Neural crest cell (in vitro differentiated cells): ENCODE data around the gene SORCS1. TPM values are rescaled to one million over a fixed set of nuclear protein-coding genes. Genes with fewer than 3 reads are reported as not detected.

Source experiments
- DNase-seq: peaks from one replicate; pipeline ENCODE4 v3.0.0; 2021; ENCODE audit warnings: low read depth, mixed read lengths, low spot score
- H3K27ac Mint-ChIP-seq: one replicate; pipeline ENCODE4 v1.8.0; 2021; ENCODE audit warnings: mild to moderate bottlenecking, mixed read lengths; ENCODE audit not compliant: unreplicated experiment
- H3K27me3 Mint-ChIP-seq: 2 replicates; pipeline ENCODE4 v1.8.0; 2021; ENCODE audit warnings: low read depth, mild to moderate bottlenecking, mixed read lengths
- H3K36me3 Mint-ChIP-seq: 2 replicates; pipeline ENCODE4 v1.8.0; 2021; ENCODE audit warnings: low read depth, mild to moderate bottlenecking, mixed read lengths
- H3K4me1 Mint-ChIP-seq: 2 replicates; pipeline ENCODE4 v1.8.0; 2021; ENCODE audit warnings: mixed read lengths
- H3K4me3 Mint-ChIP-seq: one replicate; pipeline ENCODE4 v1.8.0; 2021; ENCODE audit warnings: mild to moderate bottlenecking, mixed read lengths
- H3K9me3 Mint-ChIP-seq: 2 replicates; pipeline ENCODE4 v1.8.0; 2021; ENCODE audit warnings: mixed read lengths
- CTCF ChIP-seq: fragments of 200-600 bp; sonication (generic); conservative IDR thresholded peaks from 2 replicates; pipeline ENCODE4 v1.5.0; 2021; ENCODE audit warnings: antibody characterized with exemption, mild to moderate bottlenecking
- total RNA-seq: library from RNA; stranded (reverse); gene quantifications from 2 replicates; pipeline ENCODE4 v1.2.1, GENCODE V29; 2021

Gene SORCS1
- total RNA-seq, 1 donor from 2014 or later = 8.2 TPM

GRCh38 chr10:106637873-106638272 is 526.6 kb downstream of the SORCS1 start:
- no peak for TF ChIP-seq CTCF
- H3K4me1 Mint-ChIP-seq = no peaks in the 10 kb centered on the region
- no peaks in the 10 kb centered on the region for H3K36me3 Mint-ChIP-seq
- no peaks in the 10 kb centered on the region for H3K27me3 Mint-ChIP-seq
- H3K4me3 Mint-ChIP-seq = no peak overlapping the region
- no peak overlapping the region for H3K27ac Mint-ChIP-seq
- no peak for DNase-seq
- H3K9me3 Mint-ChIP-seq = no peaks in the 10 kb centered on the region

- DNase-seq = no peak
- Mint-ChIP-seq H3K27me3 (no peaks in the 10 kb centered on the region), H3K36me3 (no peaks in the 10 kb centered on the region), H3K27ac (no peak overlapping the region), H3K4me3 (no peak overlapping the region), H3K9me3 (no peaks in the 10 kb centered on the region), H3K4me1 (no peaks in the 10 kb centered on the region)
- TF ChIP-seq CTCF = no peak
Observed at GRCh38 chr10:106636766-106637491, 527.6 kb downstream of the SORCS1 start.

- Mint-ChIP-seq H3K27me3 (no peaks in the 10 kb centered on the region), H3K9me3 (no peaks in the 10 kb centered on the region), H3K27ac (no peak overlapping the region), H3K4me3 (no peak overlapping the region), H3K36me3 (no peaks in the 10 kb centered on the region), H3K4me1 (no peaks in the 10 kb centered on the region)
- TF ChIP-seq CTCF = no peak
- DNase-seq = no peak
Observed at GRCh38 chr10:106635947-106636346, 528.6 kb downstream of the SORCS1 start.

- Mint-ChIP-seq H3K27ac (no peak overlapping the region), H3K36me3 (no peaks in the 10 kb centered on the region), H3K9me3 (no peaks in the 10 kb centered on the region), H3K4me1 (no peaks in the 10 kb centered on the region), H3K4me3 (no peak overlapping the region), H3K27me3 (no peaks in the 10 kb centered on the region)
- no peak for DNase-seq
- TF ChIP-seq CTCF = no peak
Observed at GRCh38 chr10:106631016-106631702, 533.3 kb downstream of the SORCS1 start.

GRCh38 chr10:106626371-106626770 is 538.1 kb downstream of the SORCS1 start:
- Mint-ChIP-seq H3K36me3 (no peaks in the 10 kb centered on the region), H3K27me3 (no peaks in the 10 kb centered on the region), H3K4me1 (peaks cover 12% of the 10 kb centered on the region), H3K4me3 (no peak overlapping the region), H3K9me3 (no peaks in the 10 kb centered on the region), H3K27ac (no peak overlapping the region)
- TF ChIP-seq CTCF = no peak
- DNase-seq = no peak
